Left lung (tissue), 10 donors: ENCODE results near the gene RBKS. TPM values are rescaled to one million over a fixed set of nuclear protein-coding genes. Genes with fewer than 3 reads are reported as not detected.

ENCODE experiments used
- ATAC-seq: fragments of 200-7000 bp; cut with Tn5 transposase; one replicate; pipeline ENCODE4 v1.9.1; 2020; ENCODE audit warnings: moderate library complexity
- DNase-seq, 4 donors: peaks; one replicate each; pipeline ENCODE4 v3.0.0-alpha.2; 2013 to 2020
- H3K27ac ChIP-seq, 2 donors: fragments of 200-600 bp; sonication (generic) in 1 of 2; one replicate each; pipeline versions ENCODE4 v1.5.0 to v1.8.0; 2020 to 2021
- H3K27me3 ChIP-seq, 2 donors: fragments of 200-600 bp; sonication (generic) in 1 of 2; one replicate each; pipeline versions ENCODE4 v1.5.0 to v1.8.0; 2020 to 2021
- H3K36me3 ChIP-seq, 2 donors: fragments of 200-600 bp; sonication (generic) in 1 of 2; one replicate each; pipeline versions ENCODE4 v1.5.0 to v1.8.0; 2020 to 2021
- H3K4me1 ChIP-seq, 2 donors: fragments of 200-600 bp; one replicate each; pipeline ENCODE4 v1.8.0; 2021
- H3K4me3 ChIP-seq, 2 donors: fragments of 200-600 bp; sonication (generic) in 1 of 2; one replicate each; pipeline versions ENCODE4 v1.5.0 to v1.8.0; 2020 to 2021; ENCODE audit warnings: mild to moderate bottlenecking in 1 of 2
- H3K9me3 ChIP-seq, 2 donors: fragments of 200-600 bp; sonication (generic) in 1 of 2; one replicate each; pipeline versions ENCODE4 v1.5.0 to v1.8.0; 2020 to 2021
- CTCF ChIP-seq, 2 donors: fragments of 200-600 bp; sonication (generic) in 1 of 2; IDR thresholded peaks; one replicate each; pipeline versions ENCODE4 v1.5.0 to v1.8.0; 2021; ENCODE audit warnings: antibody characterized with exemption in 2 of 2
- intact Hi-C, 2 donors: fragments of 100-400 bp; cut with DNase I; formaldehyde crosslinking; loops; one replicate each; pipeline versions ENCODE4 v1.11.2 to v1.14.2; 2022
- polyA plus RNA-seq, 6 donors: library from polyadenylated mRNA; unstranded; fragments of 120-200 nt; gene quantifications; one replicate each; pipeline ENCODE4 v1.2.1, GENCODE V29; 2013; ENCODE audit not compliant: insufficient read length in 6 of 6
- total RNA-seq, 2 donors: library from RNA; stranded (reverse); fragmentation: NEBNext Ultra II Directional; extraction: Animal tissue kit (Norgen Biotek cat#: 25700); gene quantifications; one replicate each; pipeline ENCODE4 v1.2.1, GENCODE V29; 2021
- donor health status: DM: no; HTN: yes; CAD: no.
- donor health status: DM: no; HTN: no; CAD: no.

The RBKS gene
- total and polyA plus RNA-seq, 8 donors: 2.0 to 4.0 (median 2.6) TPM

- ATAC-seq (peak; percentile 3), DNase-seq (no peak)
- Histone ChIP-seq H3K9me3 (no peaks in the 10 kb centered on the region), H3K36me3 (no peaks in the 10 kb centered on the region), H3K27me3 (no peaks in the 10 kb centered on the region), H3K27ac (peak overlapping the region; percentile 61 to 76), H3K4me1 (peaks cover 27 to 64% of the 10 kb centered on the region in 2 donors), H3K4me3 (no peak overlapping the region)
- no peak for TF ChIP-seq CTCF (IDR thresholded peaks at IDR 0.05)
- intact Hi-C loops: no loop called here
Observed at GRCh38 chr2:27799646-27800010, 90.6 kb downstream of the RBKS start.

- Histone ChIP-seq H3K9me3 (no peaks in the 10 kb centered on the region), H3K27me3 (no peaks in the 10 kb centered on the region), H3K4me3 (no peak overlapping the region), H3K36me3 (no peaks in the 10 kb centered on the region), H3K4me1 (peaks cover 27 to 59% of the 10 kb centered on the region in 2 donors), H3K27ac (peak overlapping the region; percentile 61 to 76)
- no peak for TF ChIP-seq CTCF (IDR thresholded peaks at IDR 0.05)
- intact Hi-C loops: no loop called here
- peak in 2 of 4 donors; percentile 25 to 73 for DNase-seq
- ATAC-seq: peak; percentile 81
Observed at GRCh38 chr2:27798948-27799645, 91.1 kb downstream of the RBKS start.

GRCh38 chr2:27798486-27798885, 91.7 kb downstream of the RBKS start:
- intact Hi-C loops: no loop called here
- peaks cover 27 to 53% of the 10 kb centered on the region in 2 donors for H3K4me1 ChIP-seq
- no peaks in the 10 kb centered on the region for H3K36me3 ChIP-seq
- no peaks in the 10 kb centered on the region for H3K9me3 ChIP-seq
- ATAC-seq (no peak), DNase-seq (no peak)
- TF ChIP-seq CTCF (IDR thresholded peaks at IDR 0.05): no peak
- no peaks in the 10 kb centered on the region for H3K27me3 ChIP-seq
- H3K4me3 ChIP-seq: no peak overlapping the region
- peak overlapping the region in 1 of 2 donors; percentile 13 for H3K27ac ChIP-seq

- no peaks in the 10 kb centered on the region for H3K9me3 ChIP-seq
- ATAC-seq (no peak), DNase-seq (no peak)
- H3K4me1 ChIP-seq: peaks cover 27 to 48% of the 10 kb centered on the region in 2 donors
- intact Hi-C loops: no loop called here
- no peaks in the 10 kb centered on the region for H3K36me3 ChIP-seq
- no peak overlapping the region for H3K27ac ChIP-seq
- H3K4me3 ChIP-seq: no peak overlapping the region
- TF ChIP-seq CTCF (IDR thresholded peaks at IDR 0.05): no peak
- no peaks in the 10 kb centered on the region for H3K27me3 ChIP-seq
Observed at GRCh38 chr2:27797841-27798240, 92.3 kb downstream of the RBKS start.

- no peaks in the 10 kb centered on the region for H3K27me3 ChIP-seq
- intact Hi-C loops: no loop called here
- H3K4me3 ChIP-seq: no peak overlapping the region
- ATAC-seq (peak; percentile 14), DNase-seq (peak in 1 of 4 donors; percentile 80)
- peaks cover 27 to 48% of the 10 kb centered on the region in 2 donors for H3K4me1 ChIP-seq
- no peaks in the 10 kb centered on the region for H3K36me3 ChIP-seq
- TF ChIP-seq CTCF (IDR thresholded peaks at IDR 0.05): no peak
- peak overlapping the region; percentile 66 to 68 for H3K27ac ChIP-seq
- H3K9me3 ChIP-seq: no peaks in the 10 kb centered on the region
Observed at GRCh38 chr2:27796791-27797765, 93.1 kb downstream of the RBKS start.
